ENCODE data around the gene GCNT2.

The GCNT2 gene

GRCh38 chr6:10521104-10521808 lies at the start of gene GCNT2:
Gene GCNT2, plus strand, starts transcription at chr6:10521351. Its CDS starts 7,561 bp downstream, at chr6:10528912.
- DNase-seq (ENCODE audit: low spot score) = peak; percentile 19
- TF ChIP-seq, protein P1, sequence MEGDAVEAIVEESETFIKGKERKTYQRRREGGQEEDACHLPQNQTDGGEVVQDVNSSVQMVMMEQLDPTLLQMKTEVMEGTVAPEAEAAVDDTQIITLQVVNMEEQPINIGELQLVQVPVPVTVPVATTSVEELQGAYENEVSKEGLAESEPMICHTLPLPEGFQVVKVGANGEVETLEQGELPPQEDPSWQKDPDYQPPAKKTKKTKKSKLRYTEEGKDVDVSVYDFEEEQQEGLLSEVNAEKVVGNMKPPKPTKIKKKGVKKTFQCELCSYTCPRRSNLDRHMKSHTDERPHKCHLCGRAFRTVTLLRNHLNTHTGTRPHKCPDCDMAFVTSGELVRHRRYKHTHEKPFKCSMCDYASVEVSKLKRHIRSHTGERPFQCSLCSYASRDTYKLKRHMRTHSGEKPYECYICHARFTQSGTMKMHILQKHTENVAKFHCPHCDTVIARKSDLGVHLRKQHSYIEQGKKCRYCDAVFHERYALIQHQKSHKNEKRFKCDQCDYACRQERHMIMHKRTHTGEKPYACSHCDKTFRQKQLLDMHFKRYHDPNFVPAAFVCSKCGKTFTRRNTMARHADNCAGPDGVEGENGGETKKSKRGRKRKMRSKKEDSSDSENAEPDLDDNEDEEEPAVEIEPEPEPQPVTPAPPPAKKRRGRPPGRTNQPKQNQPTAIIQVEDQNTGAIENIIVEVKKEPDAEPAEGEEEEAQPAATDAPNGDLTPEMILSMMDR (IDR thresholded peaks at IDR 0.05; ENCODE audit: extremely low read depth, insufficient read depth, missing control alignments) = no peak
- in situ Hi-C loops (cut with MboI; ENCODE audit: low pct_unique_long_range_greater_than_20kb, low sequenced_read_pairs, unreplicated experiment) = no loop called here

- in situ Hi-C loops (cut with MboI; ENCODE audit: low pct_unique_long_range_greater_than_20kb, low sequenced_read_pairs, unreplicated experiment) = loop anchor here (10.0 kb wide), 1 partner anchor 322 kb away; no protein-coding TSS in a partner anchor
- TF ChIP-seq, protein P1 (IDR thresholded peaks at IDR 0.05; ENCODE audit: extremely low read depth, insufficient read depth, missing control alignments) = no peak
- no peak for DNase-seq (ENCODE audit: low spot score)
These were observed 48.5 kb upstream of the GCNT2 start for GRCh38 chr6:10472634-10473033.

DNA sequence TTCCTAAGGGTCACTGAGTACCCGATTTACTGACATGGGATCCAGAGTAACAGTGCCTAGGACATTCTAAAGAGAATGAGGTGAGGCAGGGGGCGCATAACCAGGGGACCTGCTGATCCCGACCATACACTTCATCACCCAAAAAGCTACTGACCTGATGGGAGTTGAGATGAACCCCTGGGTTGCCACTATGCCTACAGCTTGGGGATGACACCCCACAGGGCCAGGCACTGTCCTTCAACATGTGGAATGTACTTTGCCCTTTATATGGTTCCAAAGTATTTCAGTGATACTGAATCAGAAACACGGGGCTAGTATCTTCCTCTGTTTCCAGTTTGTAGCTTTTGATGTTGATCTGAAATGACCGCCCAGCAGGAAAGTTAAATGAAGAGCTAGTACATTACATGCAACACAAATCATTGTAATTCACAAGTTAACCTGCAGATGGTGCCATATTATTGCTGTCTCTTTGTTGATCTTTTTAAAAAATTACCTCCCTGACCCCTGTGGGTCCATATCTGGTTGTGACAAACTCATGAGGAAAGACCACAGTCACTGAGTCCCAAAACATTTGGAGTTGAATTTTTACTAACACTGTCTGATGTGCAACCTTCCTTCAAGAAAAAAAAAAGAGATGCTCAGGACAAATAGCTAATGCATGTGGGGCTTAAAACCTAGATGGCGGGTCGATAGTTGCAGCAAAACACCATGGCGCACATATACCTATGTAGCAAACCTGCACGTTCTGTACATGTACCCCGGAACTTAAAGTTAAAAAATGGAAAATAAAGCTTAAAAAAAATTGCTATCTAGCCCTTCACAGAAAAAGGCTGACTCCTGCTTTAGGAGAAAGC lies 42.7 kb upstream of the GCNT2 start:
- TF ChIP-seq, protein P1 (IDR thresholded peaks at IDR 0.05; ENCODE audit: extremely low read depth, insufficient read depth, missing control alignments) = peak; percentile 61
- peak; percentile 75 for DNase-seq (ENCODE audit: low spot score)
- in situ Hi-C loops (cut with MboI; ENCODE audit: low pct_unique_long_range_greater_than_20kb, low sequenced_read_pairs, unreplicated experiment) = loop anchor here (10.0 kb wide), 1 partner anchor 316 kb away; no protein-coding TSS in a partner anchor

- TF ChIP-seq, protein P1 (IDR thresholded peaks at IDR 0.05; ENCODE audit: extremely low read depth, insufficient read depth, missing control alignments) = no peak
- in situ Hi-C loops (cut with MboI; ENCODE audit: low pct_unique_long_range_greater_than_20kb, low sequenced_read_pairs, unreplicated experiment) = loop anchor here (10.0 kb wide), 1 partner anchor 315 kb away; no protein-coding TSS in a partner anchor
- DNase-seq (ENCODE audit: low spot score) = no peak
These were observed 41.0 kb upstream of the GCNT2 start for GRCh38 chr6:10479939-10480700.

- no peak for DNase-seq (ENCODE audit: low spot score)
- in situ Hi-C loops (cut with MboI; ENCODE audit: low pct_unique_long_range_greater_than_20kb, low sequenced_read_pairs, unreplicated experiment) = no loop called here
- TF ChIP-seq, protein P1 (IDR thresholded peaks at IDR 0.05; ENCODE audit: extremely low read depth, insufficient read depth, missing control alignments) = no peak
These were observed 40.0 kb upstream of the GCNT2 start for GRCh38 chr6:10481101-10481500.
